SK-N-SH (cell line): ENCODE results near the gene CNTNAP2. TPM values are rescaled to one million over a fixed set of nuclear protein-coding genes. Genes with fewer than 3 reads are reported as not detected.

Experiments
- CTCF ChIA-PET: fragments of 300-600, 350-600 bp; formaldehyde crosslinking; extraction: SDS; loops from one replicate; lab custom pipeline; 2021; lab: Yijun Ruan, JAX
- POLR2A ChIA-PET: fragments of 350-600 bp; sonication (Branson Sonifier 250); formaldehyde crosslinking; extraction: SDS; loops from one replicate; lab custom pipeline; 2020; ENCODE audit warnings: antibody characterized with exemption, inconsistent platforms; lab: Yijun Ruan, JAX
- DNase-seq: peaks from one replicate; pipeline ENCODE4 v3.0.0; 2012
- H2AFZ ChIP-seq: fragments of 200-600 bp; sonication (generic); 2 replicates; pipeline ENCODE4 v1.8.1; 2016; ENCODE audit warnings: antibody characterized with exemption, mild to moderate bottlenecking, low read depth
- H3F3A ChIP-seq: fragments of 200-600 bp; sonication (generic); replicated peaks from 2 replicates; pipeline ENCODE3; 2016; ENCODE audit warnings: antibody characterized with exemption, mild to moderate bottlenecking; ENCODE audit not compliant: insufficient read depth
- H3K27ac ChIP-seq, 2 experiments: fragments of 200-500 bp in 1 of 2; fragments of 200-600 bp in 1 of 2; sonication (Bioruptor generic) in 1 of 2; sonication (generic), shearing (Covaris generic) in 1 of 2; 2 replicates each; pipeline versions ENCODE4 v1.5.1 to v1.6.1; 2014 to 2016; ENCODE audit warnings: low read depth in 2 of 2, inconsistent platforms in 1 of 2, low read length in 1 of 2, mild to moderate bottlenecking in 1 of 2, mixed read lengths in 1 of 2
- H3K27me3 ChIP-seq: fragments of 200-600 bp; sonication (generic), shearing (Covaris generic); 2 replicates; pipeline ENCODE4 v1.6.1; 2016; ENCODE audit warnings: mixed run types; ENCODE audit not compliant: insufficient read depth
- H3K36me3 ChIP-seq, 2 experiments: fragments of 200-500 bp in 1 of 2; fragments of 200-600 bp in 1 of 2; sonication (Bioruptor generic) in 1 of 2; sonication (generic) in 1 of 2; replicated peaks in 1 of 2; 2 replicates each; pipeline versions ENCODE3 to v1.5.1; 2014 to 2016; ENCODE audit warnings: low read length in 1 of 2, mild to moderate bottlenecking in 1 of 2; ENCODE audit not compliant: insufficient read depth in 2 of 2, control insufficient read depth in 1 of 2
- H3K4me1 ChIP-seq, 2 experiments: fragments of 200-500 bp in 1 of 2; fragments of 200-600 bp in 1 of 2; sonication (Bioruptor generic) in 1 of 2; sonication (generic), shearing (Covaris generic) in 1 of 2; 2 replicates each; pipeline versions ENCODE4 v1.5.1 to v1.6.1; 2014 to 2016; ENCODE audit warnings: low read depth in 1 of 2, low read length in 1 of 2, mixed run types in 1 of 2; ENCODE audit not compliant: insufficient read depth in 2 of 2, control insufficient read depth in 1 of 2
- H3K4me2 ChIP-seq: fragments of 200-600 bp; sonication (generic), shearing (Covaris generic); 2 replicates; pipeline ENCODE4 v1.6.1; 2017; ENCODE audit warnings: mixed run types
- H3K4me3 ChIP-seq, 2 experiments: fragments of 200-500 bp in 1 of 2; fragments of 200-600 bp in 1 of 2; sonication (Bioruptor generic) in 1 of 2; sonication (generic), shearing (Covaris generic) in 1 of 2; 2 replicates each; pipeline versions ENCODE4 v1.5.1 to v1.8.1; 2014 to 2016; ENCODE audit warnings: low read depth in 2 of 2, inconsistent platforms in 1 of 2, low read length in 1 of 2, mild to moderate bottlenecking in 1 of 2, mixed read lengths in 1 of 2, moderate library complexity in 1 of 2
- H3K79me2 ChIP-seq: fragments of 200-600 bp; sonication (generic); 2 replicates; pipeline ENCODE4 v1.8.1; 2017; ENCODE audit warnings: mild to moderate bottlenecking; ENCODE audit not compliant: insufficient read depth
- H3K9ac ChIP-seq: fragments of 200-600 bp; sonication (generic); 2 replicates; pipeline ENCODE4 v1.6.1; 2017; ENCODE audit warnings: mixed run types
- H3K9me2 ChIP-seq: fragments of 200-600 bp; sonication (generic); 2 replicates; pipeline ENCODE4 v1.6.1; 2017; ENCODE audit warnings: mixed run types
- H3K9me3 ChIP-seq: fragments of 200-600 bp; sonication (generic); 2 replicates; pipeline ENCODE4 v1.6.1; 2017; ENCODE audit warnings: mixed run types, mild to moderate bottlenecking, moderate library complexity
- H4K20me1 ChIP-seq: fragments of 200-600 bp; sonication (generic); 2 replicates; pipeline ENCODE4 v1.6.1; 2017; ENCODE audit warnings: mild to moderate bottlenecking, mixed run types; ENCODE audit not compliant: insufficient read depth
- EP300 ChIP-seq, 2 experiments: IDR thresholded peaks; 2 replicates each; pipeline versions ENCODE4 v1.4.0 to v1.6.1; 2012; ENCODE audit warnings: borderline replicate concordance in 1 of 2, low read depth in 1 of 2, low read length in 1 of 2
- EZH2phosphoT487 ChIP-seq: fragments of 200-600 bp; sonication (generic); IDR thresholded peaks from 2 replicates; pipeline ENCODE4 v1.6.1; 2017; ENCODE audit warnings: low read depth, mixed run types, mild to moderate bottlenecking, antibody characterized with exemption, moderate library complexity, borderline replicate concordance
- FOSL2 ChIP-seq: IDR thresholded peaks from 2 replicates; pipeline ENCODE4 v1.4.0; 2012; ENCODE audit warnings: low read depth, mild to moderate bottlenecking, moderate library complexity, borderline replicate concordance
- JUND ChIP-seq: IDR thresholded peaks from 2 replicates; pipeline ENCODE4 v1.4.0; 2012
- MAX ChIP-seq: IDR thresholded peaks from 2 replicates; pipeline ENCODE4 v1.4.0; 2012; ENCODE audit warnings: low read depth
- MXI1 ChIP-seq: IDR thresholded peaks from 2 replicates; pipeline ENCODE4 v1.6.1; 2012; ENCODE audit warnings: mild to moderate bottlenecking, low read depth, low read length, improper control_type of control experiment
- NFIC ChIP-seq: IDR thresholded peaks from 2 replicates; pipeline ENCODE4 v1.4.0; 2012; ENCODE audit warnings: borderline replicate concordance
- NRF1 ChIP-seq: IDR thresholded peaks from 2 replicates; pipeline ENCODE4 v1.6.1; 2012; ENCODE audit warnings: low read depth, mild to moderate bottlenecking, low read length
- POLR2AphosphoS5 ChIP-seq: IDR thresholded peaks from 2 replicates; pipeline ENCODE4 v1.6.1; 2012; ENCODE audit warnings: low read depth, low read length
- RAD21 ChIP-seq: IDR thresholded peaks from 2 replicates; pipeline ENCODE4 v1.6.1; 2012; ENCODE audit warnings: mild to moderate bottlenecking, low read length
- REST ChIP-seq: IDR thresholded peaks from 2 replicates; pipeline ENCODE4 v1.6.1; 2012; ENCODE audit warnings: mild to moderate bottlenecking, low read depth, low read length, moderate library complexity
- RFX5 ChIP-seq: IDR thresholded peaks from 2 replicates; pipeline ENCODE4 v1.6.1; 2012; ENCODE audit warnings: mild to moderate bottlenecking, improper control_type of control experiment, low read length
- RXRA ChIP-seq: IDR thresholded peaks from 2 replicates; pipeline ENCODE4 v1.4.0; 2012; ENCODE audit warnings: low read depth, mild to moderate bottlenecking, borderline replicate concordance
- TAF1 ChIP-seq: IDR thresholded peaks from 2 replicates; pipeline ENCODE4 v1.6.1; 2012; ENCODE audit warnings: low read depth, mild to moderate bottlenecking, low read length, moderate library complexity, borderline replicate concordance
- USF1 ChIP-seq: IDR thresholded peaks from 2 replicates; pipeline ENCODE4 v1.4.0; 2012; ENCODE audit warnings: low read depth, borderline replicate concordance
- USF2 ChIP-seq: fragments of 150-350 bp; IDR thresholded peaks from 2 replicates; pipeline ENCODE4 v1.6.1; 2017; ENCODE audit warnings: antibody characterized with exemption, low read length, low read depth, borderline replicate concordance
- ZBTB33 ChIP-seq: IDR thresholded peaks from 2 replicates; pipeline ENCODE4 v1.4.0; 2012; ENCODE audit warnings: low read depth, borderline replicate concordance
- WGBS: methylation state at CpG from one replicate; pipeline ENCODE4 v1.1.6; 2017; ENCODE audit warnings: low lambda C conversion rate; 5-methylcytosine and 5-hydroxymethylcytosine counted together
- polyA plus RNA-seq, 3 experiments: library from polyadenylated mRNA; depleted of rRNA; stranded (reverse); fragments of >200 nt; gene quantifications; 2 replicates each; pipeline ENCODE4 v1.2.3, GENCODE V29; 2012

The CNTNAP2 gene
- polyA plus RNA-seq, 1 of the 3 experiments (the other 2 are of a cell fraction), result 3.4 TPM

GRCh38 chr7:148180075-148180474, 2063.5 kb downstream of the CNTNAP2 start:
- no peak for DNase-seq
- POLR2A ChIA-PET, result no interaction called here
- TF ChIP-seq REST (no peak), RAD21 (no peak), EP300 (IDR thresholded peaks at IDR 0.05; ENCODE audit: borderline replicate concordance in 1 of 2, low read depth in 1 of 2, low read length in 1 of 2) (no peak), JUND (no peak), ZBTB33 (no peak), FOSL2 (no peak), TAF1 (no peak), RFX5 (no peak), NRF1 (no peak), MXI1 (no peak), USF1 (no peak)
- Histone ChIP-seq H3K9me3 (no peaks in the 10 kb centered on the region), H3K4me2 (no peak overlapping the region), H3K4me1 (no peaks in the 10 kb centered on the region; a peak in 1 of 4 replicates), H3F3A (no peaks in the 10 kb centered on the region), H3K27me3 (no peaks in the 10 kb centered on the region), H4K20me1 (no peaks in the 10 kb centered on the region), H2AFZ (no peak overlapping the region), H3K79me2 (no peaks in the 10 kb centered on the region), H3K9me2 (no peaks in the 10 kb centered on the region), H3K4me3 (no peak overlapping the region), H3K9ac (no peak overlapping the region), H3K36me3 (no peaks in the 10 kb centered on the region), H3K27ac (no peak overlapping the region)
- CTCF ChIA-PET, result no interaction called here

- POLR2A ChIA-PET, result no interaction called here
- Histone ChIP-seq H3K4me1 (no peaks in the 10 kb centered on the region; a peak in 1 of 4 replicates), H3K9me2 (no peaks in the 10 kb centered on the region), H3K4me3 (no peak overlapping the region), H3F3A (no peaks in the 10 kb centered on the region), H3K27ac (no peak overlapping the region), H2AFZ (no peak overlapping the region), H4K20me1 (no peaks in the 10 kb centered on the region), H3K9ac (no peak overlapping the region), H3K4me2 (no peak overlapping the region), H3K79me2 (no peaks in the 10 kb centered on the region), H3K9me3 (no peaks in the 10 kb centered on the region), H3K27me3 (no peaks in the 10 kb centered on the region), H3K36me3 (no peaks in the 10 kb centered on the region)
- CTCF ChIA-PET, result interaction anchor here (0.8 to 1.1 kb wide), 3 partner anchors 16 to 29 kb away, joined by 3 to 5 read pairs (median 3); no protein-coding TSS in a partner anchor
- 59% methylated on average over 5 of the region's 5 CpGs for WGBS
- DNase-seq, result no peak
- no peak for TF ChIP-seq RXRA
- no peak for TF ChIP-seq NFIC
- no peak for TF ChIP-seq POLR2AphosphoS5
- TF ChIP-seq MAX, result no peak
- TF ChIP-seq EZH2phosphoT487, result no peak
- no peak for TF ChIP-seq USF2
- TF ChIP-seq REST, result no peak
- no peak for TF ChIP-seq MXI1
Observed at GRCh38 chr7:148182264-148182663, 2065.7 kb downstream of the CNTNAP2 start.
